ENCODE results near the gene OTC.

OTC gene

GRCh38 chrX:38318606-38319005 is 33.8 kb upstream of the OTC start:
- H2AK5ac ChIP-seq (ENCODE audit: low read length), result no peak overlapping the region
- no peak overlapping the region for H3K23ac ChIP-seq (ENCODE audit: low read length)
- H3K4me2 ChIP-seq (ENCODE audit: low read length), result no peak overlapping the region
- H3K79me1 ChIP-seq (ENCODE audit: low read length), result no peaks in the 10 kb centered on the region
- no peak overlapping the region for H2AFZ ChIP-seq (ENCODE audit: insufficient read depth, low read length, poor library complexity)
- no peak overlapping the region for H2BK120ac ChIP-seq (ENCODE audit: insufficient read depth, low read length, poor library complexity)
- no peak overlapping the region for H3K9ac ChIP-seq (ENCODE audit: low read length)
- no peaks in the 10 kb centered on the region for H3K4me1 ChIP-seq (ENCODE audit: control insufficient read depth in 1 of 2, insufficient read depth in 2 of 2, low read length in 2 of 2)
- H3K27ac ChIP-seq (ENCODE audit: low read depth, low read length), result no peak overlapping the region
- no peaks in the 10 kb centered on the region for H3K27me3 ChIP-seq (ENCODE audit: insufficient read depth, low read length)
- no peak overlapping the region for H4K12ac ChIP-seq (ENCODE audit: low read depth, low read length)
- H3K79me2 ChIP-seq (ENCODE audit: control insufficient read depth, insufficient read depth, low read length, poor library complexity), result no peaks in the 10 kb centered on the region
- no peak overlapping the region for H3K18ac ChIP-seq (ENCODE audit: low read length)
- no peak overlapping the region for H2BK5ac ChIP-seq (ENCODE audit: low read depth, low read length, poor library complexity)
- H3K9me3 ChIP-seq (ENCODE audit: insufficient read depth, low read depth, low read length), result no peaks in the 10 kb centered on the region
- no peaks in the 10 kb centered on the region for H3K36me3 ChIP-seq (ENCODE audit: control insufficient read depth in 1 of 2, insufficient read depth in 2 of 2, low read length in 2 of 2)
- no peak overlapping the region for H3K4ac ChIP-seq (ENCODE audit: low read depth, low read length)
- H3K14ac ChIP-seq (ENCODE audit: low read length), result no peak overlapping the region
- no CpG with 5 or more reads among the region's 4 CpGs for WGBS (ENCODE audit: extremely low coverage, insufficient coverage, insufficient read length)
- DNase-seq, result peak in 1 of 2 donors; percentile 18
- no peak overlapping the region for H4K8ac ChIP-seq (ENCODE audit: low read depth, low read length)
- H3K4me3 ChIP-seq (ENCODE audit: low read depth, low read length), result no peak overlapping the region
- no peak overlapping the region for H2BK12ac ChIP-seq (ENCODE audit: low read length)
- H4K91ac ChIP-seq (ENCODE audit: low read depth, low read length), result no peak overlapping the region

- WGBS (ENCODE audit: extremely low coverage, insufficient coverage, insufficient read length), result no CpG with 5 or more reads among the region's 5 CpGs
- Histone ChIP-seq H2AK5ac (ENCODE audit: low read length) (no peak overlapping the region), H3K79me1 (ENCODE audit: low read length) (no peaks in the 10 kb centered on the region), H3K79me2 (ENCODE audit: control insufficient read depth, insufficient read depth, low read length, poor library complexity) (no peaks in the 10 kb centered on the region), H2AFZ (ENCODE audit: insufficient read depth, low read length, poor library complexity) (no peak overlapping the region), H3K9ac (ENCODE audit: low read length) (no peak overlapping the region), H3K9me3 (ENCODE audit: insufficient read depth, low read depth, low read length) (no peaks in the 10 kb centered on the region), H3K4me1 (ENCODE audit: control insufficient read depth in 1 of 2, insufficient read depth in 2 of 2, low read length in 2 of 2) (no peaks in the 10 kb centered on the region), H3K4me3 (ENCODE audit: low read depth, low read length) (no peak overlapping the region), H3K18ac (ENCODE audit: low read length) (no peak overlapping the region), H4K8ac (ENCODE audit: low read depth, low read length) (no peak overlapping the region), H3K23ac (ENCODE audit: low read length) (no peak overlapping the region), H3K4ac (ENCODE audit: low read depth, low read length) (no peak overlapping the region), H3K14ac (ENCODE audit: low read length) (no peak overlapping the region), H3K36me3 (ENCODE audit: control insufficient read depth in 1 of 2, insufficient read depth in 2 of 2, low read length in 2 of 2) (no peaks in the 10 kb centered on the region), H3K27ac (ENCODE audit: low read depth, low read length) (no peak overlapping the region), H2BK12ac (ENCODE audit: low read length) (no peak overlapping the region), H3K4me2 (ENCODE audit: low read length) (no peak overlapping the region), H2BK120ac (ENCODE audit: insufficient read depth, low read length, poor library complexity) (no peak overlapping the region), H3K27me3 (ENCODE audit: insufficient read depth, low read length) (no peaks in the 10 kb centered on the region), H4K91ac (ENCODE audit: low read depth, low read length) (no peak overlapping the region), H2BK5ac (ENCODE audit: low read depth, low read length, poor library complexity) (no peak overlapping the region), H4K12ac (ENCODE audit: low read depth, low read length) (no peak overlapping the region)
- DNase-seq, result no peak
These were observed 31.6 kb upstream of the OTC start for GRCh38 chrX:38320819-38321218.

- no CpG with 5 or more reads among the region's 3 CpGs for WGBS (ENCODE audit: extremely low coverage, insufficient coverage, insufficient read length)
- Histone ChIP-seq H3K9ac (ENCODE audit: low read length) (no peak overlapping the region), H2BK5ac (ENCODE audit: low read depth, low read length, poor library complexity) (no peak overlapping the region), H2BK12ac (ENCODE audit: low read length) (no peak overlapping the region), H3K23ac (ENCODE audit: low read length) (no peak overlapping the region), H3K18ac (ENCODE audit: low read length) (no peak overlapping the region), H3K27ac (ENCODE audit: low read depth, low read length) (no peak overlapping the region), H3K36me3 (ENCODE audit: control insufficient read depth in 1 of 2, insufficient read depth in 2 of 2, low read length in 2 of 2) (no peaks in the 10 kb centered on the region), H4K8ac (ENCODE audit: low read depth, low read length) (no peak overlapping the region), H2AFZ (ENCODE audit: insufficient read depth, low read length, poor library complexity) (no peak overlapping the region), H3K4ac (ENCODE audit: low read depth, low read length) (no peak overlapping the region), H3K4me2 (ENCODE audit: low read length) (no peak overlapping the region), H2BK120ac (ENCODE audit: insufficient read depth, low read length, poor library complexity) (no peak overlapping the region), H3K9me3 (ENCODE audit: insufficient read depth, low read depth, low read length) (no peaks in the 10 kb centered on the region), H3K79me1 (ENCODE audit: low read length) (peaks cover 1% of the 10 kb centered on the region), H4K12ac (ENCODE audit: low read depth, low read length) (no peak overlapping the region), H3K4me3 (ENCODE audit: low read depth, low read length) (no peak overlapping the region), H3K27me3 (ENCODE audit: insufficient read depth, low read length) (no peaks in the 10 kb centered on the region), H2AK5ac (ENCODE audit: low read length) (no peak overlapping the region), H3K4me1 (ENCODE audit: control insufficient read depth in 1 of 2, insufficient read depth in 2 of 2, low read length in 2 of 2) (no peaks in the 10 kb centered on the region), H3K14ac (ENCODE audit: low read length) (no peak overlapping the region), H3K79me2 (ENCODE audit: control insufficient read depth, insufficient read depth, low read length, poor library complexity) (no peaks in the 10 kb centered on the region), H4K91ac (ENCODE audit: low read depth, low read length) (no peak overlapping the region)
- DNase-seq, result no peak
These were observed 26.3 kb upstream of the OTC start for GRCh38 chrX:38326086-38326485.

- Histone ChIP-seq H3K79me2 (ENCODE audit: control insufficient read depth, insufficient read depth, low read length, poor library complexity) (no peaks in the 10 kb centered on the region), H4K12ac (ENCODE audit: low read depth, low read length) (no peak within 1 kb of the TSS), H2BK12ac (ENCODE audit: low read length) (no peak within 1 kb of the TSS), H2AK5ac (ENCODE audit: low read length) (no peak within 1 kb of the TSS), H4K8ac (ENCODE audit: low read depth, low read length) (peak within 1 kb of the TSS; percentile 78), H3K23ac (ENCODE audit: low read length) (no peak within 1 kb of the TSS), H2AFZ (ENCODE audit: insufficient read depth, low read length, poor library complexity) (peak within 1 kb of the TSS; percentile 25), H3K14ac (ENCODE audit: low read length) (no peak within 1 kb of the TSS), H3K4me1 (ENCODE audit: control insufficient read depth in 1 of 2, insufficient read depth in 2 of 2, low read length in 2 of 2) (no peaks in the 10 kb centered on the region), H3K4me3 (ENCODE audit: low read depth, low read length) (peak within 1 kb of the TSS; percentile 85), H3K4ac (ENCODE audit: low read depth, low read length) (no peak within 1 kb of the TSS), H3K79me1 (ENCODE audit: low read length) (peaks cover 1% of the 10 kb centered on the region), H3K9me3 (ENCODE audit: insufficient read depth, low read depth, low read length) (no peaks in the 10 kb centered on the region), H3K4me2 (ENCODE audit: low read length) (peak within 1 kb of the TSS; percentile 74), H3K18ac (ENCODE audit: low read length) (no peak within 1 kb of the TSS), H3K9ac (ENCODE audit: low read length) (no peak within 1 kb of the TSS), H3K36me3 (ENCODE audit: control insufficient read depth in 1 of 2, insufficient read depth in 2 of 2, low read length in 2 of 2) (no peaks in the 10 kb centered on the region), H2BK5ac (ENCODE audit: low read depth, low read length, poor library complexity) (no peak within 1 kb of the TSS), H2BK120ac (ENCODE audit: insufficient read depth, low read length, poor library complexity) (no peak within 1 kb of the TSS), H3K27ac (ENCODE audit: low read depth, low read length) (no peak within 1 kb of the TSS), H4K91ac (ENCODE audit: low read depth, low read length) (no peak within 1 kb of the TSS), H3K27me3 (ENCODE audit: insufficient read depth, low read length) (no peaks in the 10 kb centered on the region)
- DNase-seq, result peak; percentile 88 to 91
- WGBS (ENCODE audit: extremely low coverage, insufficient coverage, insufficient read length), result no CpG with 5 or more reads among the region's 67 CpGs
These were observed 25.2 kb upstream of the OTC start, which contains the start of gene RPGR for GRCh38 chrX:38327007-38327774. Gene RPGR (minus strand): TSS chrX:38327509. CDS start chrX:38327367, 142 bp downstream.

Measured in trophoblast cell (in vitro differentiated cells and primary cell).